Erythroblast (primary cell): ENCODE measurements around the gene GPHA2.

Experiments used
- GATA1 ChIP-seq: IDR thresholded peaks from 2 replicates; pipeline ENCODE4 v1.6.1; 2011; ENCODE audit warnings: low read depth, mild to moderate bottlenecking, control low read depth, low read length, moderate library complexity
- POLR2A ChIP-seq: IDR thresholded peaks from 2 replicates; pipeline ENCODE4 v1.6.1; 2011; ENCODE audit warnings: mild to moderate bottlenecking, low read length

GRCh38 chr11:64920124-64920523 lies 15.6 kb downstream of the GPHA2 start:
- TF ChIP-seq POLR2A (no peak), GATA1 (no peak)
